A549 (cell line): Measurements from ENCODE around the gene ALPG. TPM values are rescaled to one million over a fixed set of nuclear protein-coding genes. Genes with fewer than 3 reads are reported as not detected.

Source experiments
- ATAC-seq, 2 experiments: fragments of 200-7000 bp in 1 of 2; fragments of >200 bp in 1 of 2; cut with Nextera tagmentation in 1 of 2; cut with Tn5 transposase in 1 of 2; 3 replicates each; pipeline versions ENCODE4 v1.8.0 to v1.9.1; 2018 to 2020; ENCODE audit warnings: mild to moderate bottlenecking in 1 of 2, moderate library complexity in 1 of 2
- CTCF ChIA-PET: fragments of 300-600 bp; sonication (Branson Sonifier 250); formaldehyde crosslinking; extraction: SDS; loops from one replicate; lab custom pipeline; 2021; ENCODE audit warnings: antibody characterized with exemption, inconsistent platforms; lab: Yijun Ruan, JAX
- POLR2A ChIA-PET: fragments of 350-600 bp; formaldehyde crosslinking; extraction: SDS; loops from one replicate; lab custom pipeline; 2021; ENCODE audit warnings: antibody characterized with exemption, inconsistent platforms; lab: Yijun Ruan, JAX
- DNase-seq, 2 experiments: peaks; one replicate each; pipeline versions ENCODE4 v3.0.0 to v3.0.0-alpha.2; 2011 to 2016; ENCODE audit warnings: low read depth in 1 of 2, low spot score in 1 of 2
- FAIRE-seq: peaks from 2 replicates; lab custom pipeline; 2011; peaks lifted over from hg19 to GRCh38; lab: Jason Lieb, UNC
- H3K27ac ChIP-seq, 2 experiments: fragments of >200 bp; sonication (Bioruptor Twin); formaldehyde crosslinking; 3 replicates each; pipeline ENCODE4 v1.5.1; 2016 to 2017
- H3K4me1 ChIP-seq: fragments of >200 bp; sonication (Bioruptor Twin); formaldehyde crosslinking; 3 replicates; pipeline ENCODE4 v1.6.1; 2016
- H3K4me2 ChIP-seq: fragments of >200 bp; sonication (Bioruptor Twin); formaldehyde crosslinking; 3 replicates; pipeline ENCODE4 v1.6.1; 2016
- H3K4me3 ChIP-seq: fragments of >200 bp; sonication (Bioruptor Twin); formaldehyde crosslinking; 3 replicates; pipeline ENCODE4 v1.5.1; 2016
- H3K9me3 ChIP-seq: fragments of >200 bp; sonication (Bioruptor Twin); formaldehyde crosslinking; 3 replicates; pipeline ENCODE4 v1.6.1; 2016
- BHLHE40 ChIP-seq: IDR thresholded peaks from 2 replicates; pipeline ENCODE4 v1.6.1; 2012; ENCODE audit warnings: low read depth, low read length, inconsistent platforms
- CBX8 ChIP-seq: fragments of 200-600 bp; sonication (generic); IDR thresholded peaks from 2 replicates; pipeline ENCODE4 v1.6.1; 2016
- CHD2 ChIP-seq: fragments of 150-350 bp; IDR thresholded peaks from 2 replicates; pipeline ENCODE4 v1.6.1; 2014; ENCODE audit warnings: low read length; ENCODE audit not compliant: partially characterized antibody
- EHF ChIP-seq: fragments of 250-450 bp; sonication (Bioruptor Pico); IDR thresholded peaks from 2 replicates; pipeline ENCODE4 v1.5.0; 2020; ENCODE audit warnings: mild to moderate bottlenecking
- EP300 ChIP-seq, 2 experiments: fragments of >200 bp; sonication (Bioruptor Twin); formaldehyde crosslinking; IDR thresholded peaks; 2 replicates in 1 of 2; 3 replicates in 1 of 2; pipeline ENCODE4 v1.6.1; 2016 to 2017
- FOXS1 ChIP-seq: fragments of 250-450 bp; sonication (Bioruptor Pico); IDR thresholded peaks from 2 replicates; pipeline ENCODE4 v1.5.0; 2020; ENCODE audit warnings: mild to moderate bottlenecking, moderate library complexity
- HEYL ChIP-seq: fragments of 250-450 bp; sonication (Bioruptor Pico); IDR thresholded peaks from 2 replicates; pipeline ENCODE4 v1.8.0; 2021; ENCODE audit warnings: mild to moderate bottlenecking, moderate library complexity
- HMGXB4 ChIP-seq: fragments of 250-450 bp; sonication (Bioruptor Pico); IDR thresholded peaks from 2 replicates; pipeline ENCODE4 v1.5.0; 2021; ENCODE audit warnings: mild to moderate bottlenecking, moderate library complexity, borderline replicate concordance
- JUN ChIP-seq, 2 experiments: fragments of >200 bp; sonication (Bioruptor Twin); formaldehyde crosslinking; IDR thresholded peaks; 2 replicates in 1 of 2; 3 replicates in 1 of 2; pipeline ENCODE4 v1.6.1; 2016 to 2017
- JUNB ChIP-seq: fragments of >200 bp; sonication (Bioruptor Twin); formaldehyde crosslinking; IDR thresholded peaks from 2 replicates; pipeline ENCODE4 v1.6.1; 2016
- KDM5A ChIP-seq: fragments of 200-600 bp; sonication (generic); IDR thresholded peaks from 2 replicates; pipeline ENCODE4 v1.6.1; 2016; ENCODE audit warnings: antibody characterized with exemption, mild to moderate bottlenecking
- MAZ ChIP-seq: fragments of 150-350 bp; IDR thresholded peaks from 2 replicates; pipeline ENCODE4 v1.6.1; 2014; ENCODE audit warnings: antibody characterized with exemption, low read depth, low read length, borderline replicate concordance
- NFE2L2 ChIP-seq: fragments of 150-350 bp; conservative IDR thresholded peaks from 2 replicates; pipeline ENCODE4 v1.6.1; 2014; ENCODE audit warnings: low read length
- RAD21 ChIP-seq, 2 experiments: fragments of >200 bp in 1 of 2; sonication (Bioruptor Twin) in 1 of 2; formaldehyde crosslinking in 1 of 2; IDR thresholded peaks in 1 of 2; conservative IDR thresholded peaks in 1 of 2; 2 replicates in 1 of 2; 3 replicates in 1 of 2; pipeline ENCODE4 v1.6.1; 2012 to 2018; ENCODE audit warnings: inconsistent platforms in 1 of 2
- TFCP2L1 ChIP-seq: fragments of 250-450 bp; sonication (Bioruptor Pico); IDR thresholded peaks from 2 replicates; pipeline ENCODE4 v1.5.0; 2021; ENCODE audit warnings: mild to moderate bottlenecking
- ZFP36 ChIP-seq: fragments of 450-650 bp; IDR thresholded peaks from 2 replicates; pipeline ENCODE4 v1.6.1; 2014; ENCODE audit warnings: borderline replicate concordance; ENCODE audit not compliant: partially characterized antibody
- WGBS: methylation state at CpG from one replicate; pipeline ENCODE4 v1.1.6; 2017; ENCODE audit errors: missing lambda C conversion rate; 5-methylcytosine and 5-hydroxymethylcytosine counted together
- polyA plus RNA-seq, 4 experiments: library from polyadenylated mRNA; depleted of rRNA in 3 of 4; stranded (reverse); fragments of >200 nt; fragmentation: RNase III in 1 of 4; extraction: RNeasy Plus Mini Kit Qiagen cat#74134 plus additional on column Dnase treatment in 1 of 4; gene quantifications; 2 replicates in 3 of 4; 3 replicates in 1 of 4; pipeline ENCODE4 v1.2.3, GENCODE V29; 2011 to 2017
- TF ChIP-seq, protein P1 (sequence below): fragments of 250-450 bp; sonication (Bioruptor Pico); IDR thresholded peaks from 2 replicates; pipeline ENCODE4 v1.5.0; 2020; ENCODE audit warnings: low read depth, mild to moderate bottlenecking, moderate library complexity
- TF ChIP-seq, protein P2 (sequence below): fragments of 200-600 bp; sonication (generic); IDR thresholded peaks from 2 replicates; pipeline ENCODE4 v1.6.1; 2016; ENCODE audit warnings: antibody characterized with exemption, mild to moderate bottlenecking, moderate library complexity
- TF ChIP-seq, protein P3 (sequence below): IDR thresholded peaks from 2 replicates; pipeline ENCODE4 v1.6.1; 2012; ENCODE audit warnings: low read depth, borderline replicate concordance

The ALPG gene
- polyA plus RNA-seq, 2 of the 4 experiments (the other 2 are of a cell fraction), result 0.04 to 0.18 TPM

- no peak for TF ChIP-seq HMGXB4
- TF ChIP-seq, protein P1, sequence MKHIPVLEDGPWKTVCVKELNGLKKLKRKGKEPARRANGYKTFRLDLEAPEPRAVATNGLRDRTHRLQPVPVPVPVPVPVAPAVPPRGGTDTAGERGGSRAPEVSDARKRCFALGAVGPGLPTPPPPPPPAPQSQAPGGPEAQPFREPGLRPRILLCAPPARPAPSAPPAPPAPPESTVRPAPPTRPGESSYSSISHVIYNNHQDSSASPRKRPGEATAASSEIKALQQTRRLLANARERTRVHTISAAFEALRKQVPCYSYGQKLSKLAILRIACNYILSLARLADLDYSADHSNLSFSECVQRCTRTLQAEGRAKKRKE (CRISPR knock-in tag), result no peak
- TF ChIP-seq MAZ, result no peak
- TF ChIP-seq TFCP2L1 (CRISPR knock-in tag), result no peak
- no peak for TF ChIP-seq BHLHE40
- TF ChIP-seq JUN (IDR thresholded peaks at IDR 0.05), result no peak
- TF ChIP-seq FOXS1 (CRISPR knock-in tag), result no peak
- TF ChIP-seq, all 56 proteins: peak for 0
These were observed 40.5 kb downstream of the ALPG start (continued) for GRCh38 chr2:232447091-232447620.

- 87% methylated on average over 12 of the region's 18 CpGs for WGBS
These were observed 41.1 kb downstream of the ALPG start for GRCh38 chr2:232447638-232448303.

GRCh38 chr2:232448304-232448690 is 41.7 kb downstream of the ALPG start:
- WGBS, result 74% methylated on average over 6 of the region's 10 CpGs
- TF ChIP-seq KDM5A (no peak), RAD21 (conservative IDR thresholded peaks at IDR 0.05 in 1 of 2, IDR thresholded peaks at IDR 0.05 in 1 of 2) (no peak), CBX8 (no peak), NFE2L2 (no peak), HEYL (no peak), CHD2 (no peak), JUNB (no peak), EP300 (IDR thresholded peaks at IDR 0.05) (no peak), EHF (CRISPR knock-in tag) (no peak), HMGXB4 (no peak)
- TF ChIP-seq, protein P2, sequence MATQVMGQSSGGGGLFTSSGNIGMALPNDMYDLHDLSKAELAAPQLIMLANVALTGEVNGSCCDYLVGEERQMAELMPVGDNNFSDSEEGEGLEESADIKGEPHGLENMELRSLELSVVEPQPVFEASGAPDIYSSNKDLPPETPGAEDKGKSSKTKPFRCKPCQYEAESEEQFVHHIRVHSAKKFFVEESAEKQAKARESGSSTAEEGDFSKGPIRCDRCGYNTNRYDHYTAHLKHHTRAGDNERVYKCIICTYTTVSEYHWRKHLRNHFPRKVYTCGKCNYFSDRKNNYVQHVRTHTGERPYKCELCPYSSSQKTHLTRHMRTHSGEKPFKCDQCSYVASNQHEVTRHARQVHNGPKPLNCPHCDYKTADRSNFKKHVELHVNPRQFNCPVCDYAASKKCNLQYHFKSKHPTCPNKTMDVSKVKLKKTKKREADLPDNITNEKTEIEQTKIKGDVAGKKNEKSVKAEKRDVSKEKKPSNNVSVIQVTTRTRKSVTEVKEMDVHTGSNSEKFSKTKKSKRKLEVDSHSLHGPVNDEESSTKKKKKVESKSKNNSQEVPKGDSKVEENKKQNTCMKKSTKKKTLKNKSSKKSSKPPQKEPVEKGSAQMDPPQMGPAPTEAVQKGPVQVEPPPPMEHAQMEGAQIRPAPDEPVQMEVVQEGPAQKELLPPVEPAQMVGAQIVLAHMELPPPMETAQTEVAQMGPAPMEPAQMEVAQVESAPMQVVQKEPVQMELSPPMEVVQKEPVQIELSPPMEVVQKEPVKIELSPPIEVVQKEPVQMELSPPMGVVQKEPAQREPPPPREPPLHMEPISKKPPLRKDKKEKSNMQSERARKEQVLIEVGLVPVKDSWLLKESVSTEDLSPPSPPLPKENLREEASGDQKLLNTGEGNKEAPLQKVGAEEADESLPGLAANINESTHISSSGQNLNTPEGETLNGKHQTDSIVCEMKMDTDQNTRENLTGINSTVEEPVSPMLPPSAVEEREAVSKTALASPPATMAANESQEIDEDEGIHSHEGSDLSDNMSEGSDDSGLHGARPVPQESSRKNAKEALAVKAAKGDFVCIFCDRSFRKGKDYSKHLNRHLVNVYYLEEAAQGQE, result no peak
- TF ChIP-seq, protein P3, sequence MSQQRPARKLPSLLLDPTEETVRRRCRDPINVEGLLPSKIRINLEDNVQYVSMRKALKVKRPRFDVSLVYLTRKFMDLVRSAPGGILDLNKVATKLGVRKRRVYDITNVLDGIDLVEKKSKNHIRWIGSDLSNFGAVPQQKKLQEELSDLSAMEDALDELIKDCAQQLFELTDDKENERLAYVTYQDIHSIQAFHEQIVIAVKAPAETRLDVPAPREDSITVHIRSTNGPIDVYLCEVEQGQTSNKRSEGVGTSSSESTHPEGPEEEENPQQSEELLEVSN, result no peak
- POLR2A ChIA-PET, result no interaction called here
- ATAC-seq (no peak), DNase-seq (no peak), FAIRE-seq (no peak)
- no peak overlapping the region for H3K4me2 ChIP-seq
- no peak overlapping the region for H3K4me3 ChIP-seq
- H3K4me1 ChIP-seq, result peaks cover 8% of the 10 kb centered on the region
- H3K27ac ChIP-seq, result no peak overlapping the region
- H3K9me3 ChIP-seq, result no peaks in the 10 kb centered on the region
- CTCF ChIA-PET, result interaction anchor here (0.6 to 5.9 kb wide), 8 partner anchors 10 to 548 kb away, joined by 4 to 107 read pairs (median 5); partner anchors contain the start of gene PRSS56

More at GRCh38 chr2:232447638-232448303, 41.1 kb downstream of the ALPG start:
- no peak overlapping the region for H3K27ac ChIP-seq
- H3K9me3 ChIP-seq, result no peaks in the 10 kb centered on the region
- ATAC-seq, result no peak
- ChIA-PET POLR2A (no interaction called here), CTCF (interaction anchor here (0.9 to 5.9 kb wide), 18 partner anchors 8 to 547 kb away, joined by 3 to 107 read pairs (median 5); partner anchors contain the start of genes ALPI and PRSS56)
- H3K4me2 ChIP-seq, result no peak overlapping the region
- DNase-seq, result no peak
- TF ChIP-seq ZFP36, result no peak
- TF ChIP-seq, all 56 proteins: peak for 0
- peaks cover 8% of the 10 kb centered on the region for H3K4me1 ChIP-seq
- no peak overlapping the region for H3K4me3 ChIP-seq
- FAIRE-seq, result no peak
